CD4-positive, alpha-beta T cell treated with Interleukin-12 subunit alpha and Interleukin-12 subunit beta, for 1 hour (primary cell): ENCODE results near the gene RMND1.
"Not testable (repeated sequence)": the region's sequence is repeated elsewhere in the genome, so short reads cannot be mapped to it uniquely, and the experiment has no call there.

Experiments used
- DNase-seq: peaks from one replicate; pipeline ENCODE4 v3.0.0-alpha.2; 2020

Gene RMND1

DNA sequence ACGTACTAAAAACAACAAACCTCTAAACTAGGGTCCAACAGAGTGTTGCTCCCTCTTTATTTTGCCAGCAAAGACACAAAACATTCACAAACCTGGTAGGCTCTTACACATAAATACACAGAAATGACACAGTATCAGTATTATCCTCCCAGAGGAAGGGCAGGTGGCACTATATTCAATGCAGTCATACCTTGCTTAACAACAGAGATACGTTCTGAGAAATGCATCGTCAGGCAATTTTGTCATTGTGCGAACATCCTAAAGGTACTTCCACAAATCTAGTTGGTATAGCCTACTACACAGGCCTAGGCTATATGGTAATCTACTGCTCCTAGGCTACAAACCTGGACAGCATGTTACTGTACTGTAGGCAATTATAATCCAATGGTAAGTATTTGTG is 70.2 kb downstream of the RMND1 start:
- no peak for DNase-seq

DNA sequence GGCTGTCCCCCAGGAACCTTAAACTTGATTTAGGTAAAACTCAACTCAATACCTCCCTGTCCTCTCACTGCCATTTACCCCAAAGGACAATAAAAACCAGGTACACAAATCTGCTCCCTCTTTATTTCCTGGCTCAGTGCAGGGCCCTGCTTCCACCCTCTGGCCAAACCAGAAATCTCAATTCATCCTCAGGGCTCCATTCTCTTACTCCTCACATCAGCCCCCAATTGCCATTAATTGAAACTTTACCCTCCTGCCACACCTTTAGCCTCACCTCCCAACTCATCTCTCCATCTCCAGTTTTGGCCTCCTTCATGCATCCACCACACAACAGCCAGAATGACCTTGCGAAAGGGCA is 71.1 kb downstream of the RMND1 start:
- DNase-seq, result no peak

DNA sequence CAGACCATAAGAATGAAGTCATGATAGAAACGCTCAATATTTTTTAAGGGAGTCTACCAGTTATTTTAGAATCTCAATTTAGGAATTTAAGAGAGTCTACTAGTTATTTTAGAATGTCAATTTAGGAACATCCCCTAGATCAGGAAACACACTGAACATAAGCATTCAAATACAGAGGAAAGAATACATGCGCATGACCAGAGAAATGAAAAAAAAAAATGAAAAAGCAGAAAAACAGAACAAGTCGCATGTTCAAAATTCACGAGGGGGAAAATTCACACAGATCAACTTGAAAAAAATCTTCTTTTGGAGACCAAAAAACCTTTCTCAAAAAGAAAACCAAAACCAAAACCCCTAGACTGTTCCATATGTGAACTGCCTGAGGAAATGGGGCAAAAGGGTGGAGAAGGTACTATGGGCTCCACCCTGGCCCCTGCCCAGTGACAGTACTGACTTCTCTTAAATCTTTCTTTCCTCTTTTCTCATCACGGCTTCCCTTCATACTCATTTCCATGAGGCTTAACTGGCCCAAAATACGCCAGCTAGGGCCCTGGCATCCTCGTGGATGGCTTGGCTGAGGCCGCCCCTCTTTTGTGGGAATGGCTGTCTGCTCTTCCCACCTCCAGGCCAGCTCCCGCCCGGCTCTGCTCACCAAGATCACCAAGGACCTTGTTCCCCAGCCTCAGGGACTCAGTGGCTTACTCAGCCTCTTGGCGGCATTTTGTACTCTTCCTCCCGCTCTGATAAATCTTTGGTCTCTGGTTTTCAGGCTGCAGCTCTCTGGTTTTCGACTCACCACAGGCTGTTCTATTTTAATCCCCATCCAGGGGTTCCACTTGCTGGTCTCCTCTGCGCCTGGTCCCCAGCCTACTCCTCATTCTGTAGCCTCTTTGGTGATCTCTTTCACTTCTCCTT is 71.7 kb downstream of the RMND1 start:
- peak; percentile 59 for DNase-seq

DNA sequence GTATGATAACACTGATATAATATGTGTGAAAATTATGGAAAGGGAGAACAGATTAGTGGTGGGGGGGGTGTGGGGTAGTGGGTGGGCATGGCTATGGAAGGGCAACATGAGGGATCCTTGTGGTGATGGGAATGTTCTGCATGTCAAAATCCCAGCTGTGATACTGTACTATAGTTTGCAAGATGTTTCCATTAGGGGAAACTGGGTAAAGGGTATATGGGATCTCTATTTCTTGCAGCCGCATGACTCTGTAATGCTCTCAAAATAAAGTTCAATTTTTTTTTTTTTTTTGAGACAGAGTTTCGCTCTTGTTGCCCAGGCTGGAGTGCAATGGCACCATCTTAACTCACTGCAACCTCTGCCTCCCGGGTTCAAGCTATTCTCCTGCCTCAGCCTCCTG is 74.8 kb downstream of the RMND1 start:
- no peak for DNase-seq

DNA sequence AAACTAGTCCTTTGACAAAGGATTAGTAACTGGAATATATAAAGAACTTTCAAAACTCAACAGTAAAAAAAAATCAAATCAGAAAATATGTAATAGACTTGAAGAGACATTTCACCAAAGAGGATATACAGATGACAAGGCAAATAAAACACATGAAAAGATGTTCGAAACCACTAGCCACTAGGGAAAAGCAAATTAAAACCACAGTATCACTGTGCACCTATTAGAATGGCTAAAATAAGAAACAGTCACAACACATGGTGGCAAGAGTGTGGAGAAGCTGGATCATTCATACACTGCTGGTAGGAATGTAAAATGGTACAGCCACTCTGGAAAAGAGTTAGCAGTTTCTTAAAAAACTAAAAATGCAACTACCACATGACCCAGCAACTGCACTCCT is 75.5 kb downstream of the RMND1 start:
- DNase-seq, result peak; percentile 34

DNA sequence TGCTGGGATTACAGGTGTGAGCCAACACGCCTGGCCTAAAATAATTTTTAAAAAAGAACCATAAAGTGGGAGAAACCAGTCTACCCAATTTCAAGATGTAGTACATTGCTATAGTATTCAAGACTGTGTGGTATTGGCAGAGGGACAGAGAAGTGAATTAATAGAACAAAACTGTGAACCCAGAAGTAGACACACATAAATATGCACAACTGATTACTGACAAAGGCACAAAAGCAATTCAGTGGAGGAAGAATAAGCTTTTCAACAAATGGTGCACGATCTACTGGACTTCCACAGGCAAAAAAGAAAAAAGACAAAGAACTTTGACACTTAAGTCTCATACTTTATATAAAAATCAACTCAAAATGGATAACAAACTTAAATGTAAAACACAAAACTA is 76.1 kb downstream of the RMND1 start:
- no peak for DNase-seq

DNA sequence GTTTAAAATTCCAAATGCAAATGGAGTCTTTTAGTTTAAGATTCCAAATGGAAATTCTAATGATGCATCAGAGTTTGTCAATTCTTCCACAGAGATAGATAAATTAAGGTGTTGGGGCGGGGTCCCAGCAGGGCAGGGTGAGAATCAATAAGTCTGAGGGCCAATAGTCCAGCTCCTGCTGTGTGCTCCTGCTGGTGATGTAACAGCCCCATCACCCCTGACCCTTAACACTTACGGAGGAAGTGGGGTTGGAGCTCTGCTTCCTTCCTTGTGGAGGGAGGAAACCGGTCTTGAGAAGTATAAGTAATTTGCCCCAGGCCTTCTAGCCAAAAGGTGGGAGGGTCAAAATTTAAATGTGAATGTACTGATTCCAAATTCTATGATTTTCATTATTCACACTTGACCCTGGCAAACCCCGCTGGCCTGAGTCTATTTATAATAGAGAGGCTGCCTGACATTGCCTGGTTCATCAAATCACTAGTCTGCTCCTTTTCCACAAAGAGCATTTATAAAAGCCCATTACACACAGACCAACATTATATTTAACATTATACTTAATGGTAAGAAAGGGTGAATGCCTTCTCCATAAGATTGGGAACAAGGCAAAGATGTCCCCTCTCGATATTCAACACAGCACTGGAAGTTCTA is 77.8 kb downstream of the RMND1 start:
- peak; percentile 45 for DNase-seq

DNA sequence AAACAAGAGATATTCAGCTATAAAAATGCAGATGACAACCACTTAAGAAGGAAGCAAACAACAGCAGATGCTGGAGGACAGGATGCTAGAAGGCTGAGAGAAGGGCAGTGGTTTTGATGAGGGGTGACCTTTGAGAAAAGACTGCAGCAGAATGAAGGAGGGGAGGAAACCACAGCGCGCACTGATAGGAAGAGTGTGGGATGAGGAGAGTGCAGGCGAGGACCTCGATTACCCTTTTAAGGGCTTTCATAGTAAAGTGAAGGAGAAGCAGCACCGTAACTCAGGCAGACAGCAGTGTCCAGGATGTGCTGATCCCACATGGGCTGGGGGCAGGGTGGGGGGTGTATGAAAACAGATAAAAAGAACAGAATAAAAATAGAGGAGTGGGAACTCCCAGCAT is 79.8 kb downstream of the RMND1 start:
- DNase-seq, result peak; percentile 20

DNA sequence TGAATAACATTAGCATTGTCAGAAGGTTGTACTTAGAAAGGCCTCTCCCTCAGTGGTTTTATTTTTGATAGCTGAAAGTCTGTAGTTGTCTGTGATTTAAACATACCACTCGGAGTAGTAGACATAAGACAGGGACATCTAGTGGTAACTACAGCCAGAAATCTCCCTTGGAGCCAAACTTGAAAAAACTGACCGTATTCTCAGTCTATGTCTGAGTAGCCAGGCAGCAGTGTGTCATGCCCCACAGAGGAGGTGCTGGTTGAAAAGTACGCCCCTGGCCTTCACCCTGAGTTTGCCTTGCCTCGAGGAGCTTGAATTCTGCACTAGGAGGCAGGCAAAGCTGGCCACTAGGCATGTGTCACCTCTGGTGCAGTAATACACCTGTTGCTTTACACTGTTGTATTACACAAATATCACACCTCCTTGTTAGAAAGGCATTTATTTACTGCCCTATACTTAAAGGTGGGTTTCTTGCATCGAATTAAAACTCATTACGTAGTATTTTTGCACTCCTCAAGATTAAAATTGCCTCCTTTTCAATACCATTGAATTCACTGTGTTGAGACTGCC is 81.3 kb downstream of the RMND1 start:
- no peak for DNase-seq

DNA sequence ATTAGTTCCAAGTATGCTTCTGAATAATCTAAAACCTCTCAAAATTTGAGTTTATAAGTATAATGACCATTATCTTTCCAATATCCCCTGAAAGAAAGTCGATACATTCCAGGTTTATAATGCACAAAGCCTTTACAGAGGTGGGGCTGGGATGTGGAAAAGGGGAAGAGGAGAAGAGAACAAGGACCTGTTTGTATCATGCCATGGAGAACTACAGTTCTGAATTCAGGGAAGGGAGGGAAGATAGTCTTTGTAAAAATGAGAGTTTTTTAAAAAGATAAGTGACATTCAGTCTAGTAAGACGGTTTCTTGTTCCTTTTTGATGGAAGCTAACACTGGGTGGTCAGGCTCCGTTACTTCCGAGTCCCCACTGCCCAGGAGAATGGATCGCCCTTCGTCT is 86.7 kb downstream of the RMND1 start:
- no peak for DNase-seq

DNA sequence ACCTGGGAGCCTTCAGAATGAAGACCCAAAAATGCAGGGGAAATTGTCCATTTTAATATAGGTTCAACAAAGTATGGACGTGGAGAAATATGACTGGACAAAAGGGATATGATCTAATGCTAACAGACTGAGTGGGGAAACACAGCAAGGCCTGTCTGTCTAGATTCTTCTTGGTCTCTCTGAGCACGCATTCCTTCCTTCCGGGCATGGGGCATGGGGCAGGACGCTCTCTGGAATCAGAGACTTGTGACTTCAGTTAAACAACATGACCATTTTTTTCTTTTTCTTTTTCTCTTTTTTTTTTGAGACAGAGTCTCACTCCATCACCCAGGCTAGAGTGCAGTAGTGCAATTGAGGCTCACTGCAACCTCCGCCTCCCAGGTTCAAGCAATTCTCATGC is 92.4 kb downstream of the RMND1 start:
- DNase-seq, result no peak

DNA sequence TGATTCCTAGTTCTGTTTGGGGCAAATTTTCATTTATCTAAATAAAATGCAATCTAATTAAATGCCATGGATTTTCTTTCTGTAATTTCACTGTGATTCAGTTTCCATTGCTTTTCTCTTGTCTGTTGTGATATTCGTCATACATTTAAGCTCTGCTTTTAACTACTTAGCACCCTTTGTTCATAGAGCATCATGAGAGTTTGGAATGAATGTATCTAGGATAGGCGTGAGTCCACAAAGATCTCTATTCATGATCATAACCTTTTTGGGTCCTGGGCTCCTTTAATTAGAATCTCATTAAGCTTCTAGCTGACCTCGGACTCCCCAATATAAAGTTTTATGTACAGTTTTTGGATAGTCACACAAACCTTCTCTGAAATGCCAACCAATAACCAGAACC is 93.5 kb downstream of the RMND1 start:
- DNase-seq, result no peak

DNA sequence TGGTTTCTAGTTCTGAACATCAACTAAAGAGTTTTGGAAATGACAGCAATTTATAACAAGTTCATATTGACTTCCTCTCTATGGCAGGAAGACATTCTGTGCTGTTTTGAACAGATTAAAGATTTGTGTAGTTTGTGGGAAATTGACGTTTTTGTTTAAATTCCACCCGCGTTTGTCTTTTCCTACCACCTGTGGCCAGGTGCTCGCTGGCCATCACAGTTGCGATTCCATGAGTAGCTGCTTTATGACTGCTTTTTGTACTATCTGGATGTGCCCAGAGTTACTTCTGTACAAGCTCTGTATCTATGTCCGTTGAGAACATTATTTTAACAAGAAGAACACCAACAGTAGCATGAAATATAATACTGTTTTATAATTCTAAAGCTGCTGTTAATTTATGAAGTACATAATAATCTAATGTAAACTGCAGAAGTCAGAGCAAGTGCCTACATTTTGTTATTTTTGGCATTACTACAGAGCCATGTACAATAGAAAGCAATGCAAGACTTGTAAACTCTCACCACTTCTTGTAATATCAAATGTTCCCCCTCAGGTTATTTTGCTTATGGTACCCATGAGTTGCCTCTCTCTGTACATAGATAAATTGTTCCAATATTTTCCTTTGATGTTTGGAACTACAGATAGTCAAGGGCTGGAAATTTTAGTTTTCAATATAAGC is 94.0 kb downstream of the RMND1 start:
- DNase-seq, result no peak

DNA sequence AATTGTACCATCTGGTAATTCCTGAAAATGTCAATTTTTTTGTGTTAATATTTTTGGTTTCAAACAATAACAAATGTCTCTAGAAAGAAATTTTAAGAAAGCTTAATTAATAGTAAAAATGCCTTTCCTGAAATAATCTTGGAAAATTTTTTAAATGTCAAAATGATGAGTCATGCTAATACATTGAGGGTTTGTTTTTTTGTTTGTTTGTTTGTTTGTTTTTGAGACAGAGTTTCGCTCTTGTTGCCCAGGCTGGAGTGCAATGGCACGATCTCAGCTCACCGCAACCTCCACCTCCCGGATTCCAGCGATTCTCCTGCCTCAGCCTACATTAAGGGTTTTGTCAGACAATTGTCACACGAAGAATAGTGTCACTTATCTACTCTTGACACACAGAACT is 94.9 kb downstream of the RMND1 start:
- not testable (repeated sequence) for DNase-seq
